CD4-positive, alpha-beta T cell treated with Interleukin-15 for 1 hour (primary cell): ENCODE measurements around the gene GABRG3.

ENCODE experiments used
- DNase-seq: peaks from one replicate; pipeline ENCODE4 v3.0.0-alpha.2; 2020

The GABRG3 gene

DNA sequence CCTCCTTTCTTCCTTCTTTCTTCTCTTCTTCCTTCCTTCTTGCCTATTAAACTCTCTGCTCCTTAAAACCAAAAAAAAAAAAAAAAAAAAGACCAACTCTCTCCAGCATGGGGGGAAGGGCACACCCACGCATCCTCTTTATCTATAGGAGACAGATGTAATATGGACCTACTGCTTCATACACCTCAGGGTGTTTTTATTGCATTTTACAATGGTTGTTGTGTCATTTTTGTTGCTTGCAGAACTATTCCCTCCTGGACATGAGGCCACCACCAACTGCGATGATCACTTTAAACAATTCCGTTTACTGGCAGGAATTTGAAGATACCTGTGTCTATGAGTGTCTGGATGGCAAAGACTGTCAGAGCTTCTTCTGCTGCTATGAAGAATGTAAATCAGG lies 561.4 kb downstream of the GABRG3 start:
- DNase-seq, result no peak

DNA sequence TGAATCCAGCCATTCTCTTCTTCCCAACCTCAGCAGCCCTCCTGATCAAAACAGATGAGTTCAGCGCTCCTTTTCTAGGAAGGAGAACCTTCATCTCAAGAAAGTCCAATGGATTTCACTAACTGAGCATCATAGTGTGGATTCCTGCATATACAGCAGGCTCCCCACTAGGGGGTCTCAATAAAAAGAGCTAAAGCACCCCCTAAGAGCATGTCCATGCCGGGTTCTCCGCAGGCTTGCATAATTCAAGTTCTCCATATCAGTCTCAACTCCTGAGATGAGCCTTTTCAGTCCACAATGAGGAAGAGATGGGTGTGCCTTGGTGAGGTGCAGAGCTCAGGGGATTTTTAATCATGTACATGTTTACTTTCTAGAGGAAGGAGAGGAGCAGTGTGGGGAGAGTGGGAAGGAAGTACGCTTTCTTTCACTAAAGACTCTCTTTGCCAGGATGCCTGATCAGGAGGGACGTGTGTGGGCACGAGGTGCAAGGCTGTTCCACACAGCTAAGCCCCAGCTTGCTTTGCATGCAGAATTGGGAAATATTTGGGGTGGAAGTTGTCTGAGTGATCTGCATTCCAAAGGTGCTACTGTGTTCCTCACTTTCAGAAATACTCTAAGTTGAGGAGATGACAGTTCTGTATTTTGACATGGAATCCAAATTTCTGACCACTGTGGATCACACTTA lies 564.6 kb downstream of the GABRG3 start:
- no peak for DNase-seq

DNA sequence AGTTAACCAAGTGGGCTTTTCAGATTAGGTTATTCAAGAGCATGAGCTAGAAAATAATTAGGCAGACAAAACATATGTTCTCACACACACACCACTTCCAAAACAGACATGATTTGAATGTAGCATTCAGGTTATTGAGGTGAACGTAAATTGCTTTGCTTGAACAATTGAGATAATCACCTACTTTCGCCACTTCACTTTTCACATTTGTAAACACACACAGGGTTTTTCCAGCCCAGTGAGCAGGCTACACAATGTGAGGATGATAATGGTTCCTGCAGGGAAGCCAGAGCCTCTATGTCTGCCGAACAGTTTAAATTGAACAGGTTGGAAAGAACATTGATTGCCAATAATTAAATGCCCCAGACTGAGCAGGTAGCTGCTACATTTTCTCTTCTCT lies 567.3 kb downstream of the GABRG3 start:
- no peak for DNase-seq

DNA sequence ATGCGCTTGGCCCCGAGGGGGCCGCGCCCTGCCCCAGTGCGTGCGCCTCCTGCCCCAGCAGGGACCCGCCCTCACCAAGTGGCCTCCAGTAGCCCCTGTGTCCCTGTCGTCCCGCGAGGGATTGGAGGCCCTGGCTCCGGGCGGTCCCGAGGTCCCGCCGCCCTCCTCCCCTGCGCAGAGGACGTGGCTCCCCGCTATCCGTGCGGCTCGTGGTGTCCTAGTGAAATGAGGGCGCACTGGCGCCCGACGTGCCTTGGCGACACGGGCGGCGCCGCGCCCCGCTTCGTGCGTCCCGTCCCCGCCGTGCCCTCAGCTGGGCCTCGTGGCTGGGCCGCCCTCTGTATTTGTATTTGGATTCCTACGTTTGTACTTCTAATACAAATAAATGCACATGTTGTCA lies 570.6 kb downstream of the GABRG3 start:
- no peak for DNase-seq

DNA sequence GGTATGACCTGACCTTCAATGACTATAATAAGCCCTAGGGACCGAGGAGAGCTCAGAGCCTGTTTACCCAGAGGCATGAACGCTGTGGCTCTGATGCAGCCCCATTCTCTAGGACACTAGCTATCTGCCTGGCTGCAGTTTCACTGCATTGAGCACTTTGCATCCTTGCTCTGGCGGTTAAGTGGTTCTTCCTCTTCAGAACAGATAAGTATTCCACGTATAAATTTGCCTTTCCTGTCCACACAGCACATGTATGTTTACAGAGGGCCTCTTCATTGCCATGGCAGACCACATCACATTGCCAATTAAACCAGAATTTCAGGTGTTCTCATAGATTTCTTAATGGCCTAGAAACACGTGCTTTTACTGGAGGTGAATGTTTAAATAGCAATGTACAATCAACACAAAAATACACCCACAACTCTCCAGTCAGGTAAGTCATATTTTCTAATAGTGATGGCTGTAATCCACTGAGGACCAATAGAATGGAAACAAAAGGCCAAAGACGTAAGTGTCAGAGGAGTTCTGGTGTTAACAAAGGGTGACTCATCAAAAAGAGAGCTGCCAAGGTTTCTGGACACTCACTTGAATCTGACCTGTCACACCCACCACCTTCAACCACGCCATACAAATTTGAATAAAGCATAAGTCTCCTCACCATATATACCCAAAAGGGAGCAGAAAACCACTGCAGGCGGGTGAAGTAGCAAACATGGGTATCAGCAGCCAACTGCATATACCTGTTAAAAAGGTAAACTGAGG lies 574.7 kb downstream of the GABRG3 start:
- DNase-seq, result no peak

DNA sequence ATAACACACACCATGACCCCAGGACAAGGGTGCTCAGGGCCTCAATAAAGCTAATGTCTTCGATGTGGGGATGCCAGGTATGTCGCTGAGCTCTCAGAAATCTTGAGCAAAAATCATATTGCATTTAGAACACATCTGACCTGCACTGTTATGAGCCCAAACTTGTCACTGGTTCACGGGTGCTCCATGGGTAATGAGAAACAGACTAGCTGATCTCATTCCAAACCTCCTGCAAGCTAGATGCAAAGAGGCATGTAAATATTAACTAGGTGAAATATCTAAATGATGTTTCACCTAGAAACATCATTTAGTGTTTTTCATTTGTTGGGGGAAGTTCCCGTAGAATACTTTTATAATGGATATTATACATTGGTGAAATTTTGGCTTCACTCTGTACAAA lies 578.8 kb downstream of the GABRG3 start:
- no peak for DNase-seq

DNA sequence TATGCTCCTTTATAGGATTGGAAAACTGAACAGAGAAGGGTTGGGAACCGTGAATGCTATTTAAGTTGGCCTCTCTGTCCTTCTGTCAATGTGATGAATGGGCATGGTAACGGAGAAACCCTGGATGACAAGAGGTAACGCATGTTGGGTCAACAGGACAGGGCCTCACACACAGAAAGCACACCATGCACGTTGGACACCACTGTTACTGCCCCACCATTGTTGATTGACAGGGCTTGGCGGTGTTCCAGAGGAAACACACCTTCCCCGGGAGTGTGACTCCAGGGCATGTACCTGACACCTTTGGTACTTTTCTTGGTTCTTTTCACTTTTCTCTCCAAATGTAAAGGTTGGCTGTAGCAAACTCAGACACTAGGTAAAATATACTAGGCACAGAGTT lies 579.7 kb downstream of the GABRG3 start:
- no peak for DNase-seq

DNA sequence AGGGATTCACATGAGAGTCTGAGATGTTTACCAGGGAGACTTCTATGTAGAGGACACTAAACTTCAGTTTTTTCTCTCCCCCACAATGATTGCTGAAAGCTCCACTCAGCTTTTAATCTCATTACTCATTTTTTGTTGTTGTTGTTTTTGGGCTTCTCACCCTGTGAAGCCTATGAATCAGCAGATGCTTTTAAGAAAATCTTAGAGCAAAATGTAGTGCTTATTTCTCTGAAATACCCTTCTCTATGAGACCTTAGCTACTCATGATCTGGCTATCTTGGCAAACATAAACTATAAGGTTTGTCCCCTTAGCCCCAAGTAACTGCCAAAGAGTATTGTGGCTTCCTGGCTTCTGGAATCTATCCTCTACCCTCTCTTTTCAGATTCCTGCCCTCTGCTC lies 590.8 kb downstream of the GABRG3 start:
- DNase-seq, result no peak

DNA sequence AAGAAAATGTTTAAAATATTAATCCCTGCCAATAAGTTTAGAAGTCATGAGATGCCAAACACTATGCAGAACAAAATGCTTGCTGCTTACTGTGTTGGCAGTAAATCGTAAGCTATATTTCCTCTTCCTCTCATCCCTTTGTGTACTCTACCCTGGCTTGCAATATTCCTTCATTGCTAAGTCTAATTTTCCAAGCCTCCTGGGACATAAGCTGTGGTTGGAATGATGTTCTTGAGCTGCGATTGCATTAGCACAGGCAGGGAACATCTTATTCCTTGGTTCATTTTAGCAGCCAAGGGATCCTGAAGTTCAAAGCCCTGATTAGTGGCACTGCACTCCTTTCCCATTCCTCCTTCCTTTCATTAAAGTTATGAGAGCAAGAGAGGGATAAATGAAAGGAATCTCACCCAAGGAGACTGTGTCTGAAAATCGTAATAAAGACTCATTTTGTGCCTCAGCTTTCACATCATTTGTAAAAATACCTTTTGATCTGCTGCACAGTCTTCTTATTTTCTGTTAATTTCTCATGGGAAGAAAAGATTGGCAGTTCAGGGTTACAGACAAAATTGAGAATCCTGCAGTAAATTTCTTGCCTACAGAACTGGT lies 592.9 kb downstream of the GABRG3 start:
- no peak for DNase-seq

DNA sequence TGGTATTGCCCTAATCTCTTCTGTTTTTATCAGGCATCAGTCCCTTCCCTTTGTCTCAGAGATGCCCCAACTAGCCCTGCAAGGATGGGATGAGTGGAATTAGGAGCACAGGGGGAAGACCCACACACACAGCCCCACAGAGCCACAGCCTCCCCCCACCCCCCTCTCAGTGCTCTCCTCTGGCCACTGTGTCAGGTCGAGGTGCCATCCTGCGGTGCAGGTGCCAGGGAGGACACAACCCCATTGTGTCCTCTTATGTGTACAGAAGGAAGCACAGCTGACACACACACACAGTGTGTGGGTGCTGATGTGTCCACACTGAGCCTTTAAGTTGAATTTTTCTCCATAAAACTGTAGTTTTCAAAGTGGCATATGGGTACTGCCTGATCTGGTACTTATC lies 593.7 kb downstream of the GABRG3 start:
- DNase-seq, result no peak

DNA sequence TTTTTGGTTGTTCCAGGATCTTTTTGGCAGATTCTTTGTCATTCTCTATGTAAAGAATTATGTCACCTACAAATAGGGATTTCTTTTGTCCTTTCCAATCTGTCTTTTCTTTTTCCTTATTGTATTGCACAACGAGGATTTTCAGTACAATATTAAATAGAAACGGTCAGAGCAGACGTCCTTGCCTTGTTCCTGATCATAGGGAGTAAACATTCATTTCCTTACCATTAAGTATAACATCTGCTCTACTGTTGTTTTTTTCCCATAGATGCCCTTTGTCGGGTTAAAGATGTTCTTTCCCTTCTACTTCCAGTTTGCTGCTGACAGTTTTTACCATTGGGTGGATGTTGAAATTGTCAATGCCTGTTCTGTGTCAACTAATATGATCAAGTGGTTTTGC lies 599.8 kb downstream of the GABRG3 start:
- no peak for DNase-seq

DNA sequence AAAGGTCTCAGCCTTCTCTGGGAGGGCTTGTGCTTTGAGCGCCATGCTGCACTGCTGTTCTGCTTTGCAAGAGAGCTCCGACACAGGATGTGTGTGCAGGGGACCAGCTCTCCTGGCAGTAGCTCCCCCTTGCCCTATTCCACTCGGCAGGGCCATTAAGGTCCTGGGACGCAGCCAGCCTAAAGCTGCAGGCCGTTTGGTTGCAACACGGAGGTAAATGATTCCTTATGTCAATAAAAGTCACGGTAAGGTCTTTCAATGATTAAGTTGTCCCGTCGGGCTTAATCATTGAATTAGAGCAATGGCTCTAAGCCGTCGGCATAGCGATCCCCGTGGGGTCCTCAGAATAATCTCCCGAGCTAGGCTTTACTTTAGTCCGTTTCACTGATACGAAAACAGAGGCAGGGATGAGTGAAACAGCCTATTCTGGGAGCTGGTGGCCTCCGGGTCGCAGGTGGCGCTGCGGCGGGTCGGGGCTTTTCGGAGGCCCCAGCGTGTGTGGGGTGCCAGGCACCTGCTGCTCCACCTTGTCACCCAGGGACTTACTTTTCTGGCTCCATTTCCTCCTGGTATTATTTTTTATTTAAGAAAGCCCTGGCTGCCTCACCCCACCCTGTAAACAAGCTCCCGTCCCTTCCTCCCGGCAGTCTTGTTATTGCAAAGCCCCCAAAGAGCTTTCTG lies 603.0 kb downstream of the GABRG3 start:
- no peak for DNase-seq

DNA sequence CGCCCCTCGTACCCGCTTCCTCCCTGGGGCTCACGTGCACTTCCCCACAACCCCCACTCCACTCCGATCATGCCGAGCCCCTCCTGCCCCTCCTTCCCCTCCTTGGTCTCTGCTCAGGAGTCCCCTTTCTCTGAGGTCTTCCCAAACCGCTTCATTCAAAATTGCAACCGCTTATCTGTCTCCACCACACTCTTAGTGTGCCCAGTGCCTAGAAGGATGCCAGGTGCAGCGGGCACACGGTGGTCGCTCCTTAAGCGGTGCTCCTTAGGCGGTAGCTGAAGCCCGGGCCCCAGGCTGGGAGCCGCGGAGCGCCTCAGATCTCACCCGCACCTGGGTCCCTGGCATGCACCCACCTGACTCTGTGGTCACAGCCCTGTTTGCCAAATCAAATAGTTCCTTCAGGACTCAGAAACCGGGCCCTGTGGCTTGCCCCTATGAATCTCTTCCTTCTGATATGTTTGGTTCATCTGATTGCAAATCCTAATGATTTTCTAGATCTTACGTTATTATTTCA lies 603.6 kb downstream of the GABRG3 start:
- no peak for DNase-seq

DNA sequence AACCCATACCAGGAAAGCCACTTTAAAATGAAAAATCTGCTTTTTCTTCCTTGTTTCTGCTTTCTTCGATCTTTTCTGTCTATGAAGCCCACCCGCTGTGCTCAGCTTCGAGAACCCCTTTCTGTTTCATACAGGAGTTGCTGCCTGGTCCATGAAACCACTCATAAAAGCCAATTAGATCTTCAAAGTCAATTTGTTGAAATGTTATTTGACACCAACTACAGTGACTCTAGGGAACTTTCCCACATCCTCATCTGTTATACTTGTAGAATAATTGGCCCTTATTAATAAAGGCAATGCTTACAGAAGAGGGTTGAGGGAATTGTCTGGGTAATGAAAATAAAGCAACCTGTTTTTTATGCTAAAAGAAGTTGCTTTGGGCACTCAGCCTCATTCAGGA lies 604.5 kb downstream of the GABRG3 start:
- DNase-seq, result no peak

DNA sequence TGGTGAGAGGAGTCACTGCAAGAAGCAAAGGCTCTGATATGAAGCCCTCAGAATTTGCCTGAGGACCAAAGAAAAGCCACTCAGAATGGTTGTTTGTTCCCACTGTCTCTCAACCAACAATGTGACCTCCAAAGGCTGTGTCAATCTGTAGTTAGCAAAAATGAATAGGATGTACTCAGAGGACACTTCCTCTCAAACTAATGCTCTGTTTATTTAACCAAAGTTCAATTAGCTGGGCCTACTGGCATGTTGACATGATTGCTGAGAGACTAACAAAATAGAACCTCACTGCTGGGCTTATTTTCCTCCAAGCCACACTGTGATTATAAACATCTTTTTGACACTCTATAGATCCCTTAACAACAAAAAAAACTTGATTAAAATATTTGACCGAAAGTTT lies 605.6 kb downstream of the GABRG3 start:
- no peak for DNase-seq

DNA sequence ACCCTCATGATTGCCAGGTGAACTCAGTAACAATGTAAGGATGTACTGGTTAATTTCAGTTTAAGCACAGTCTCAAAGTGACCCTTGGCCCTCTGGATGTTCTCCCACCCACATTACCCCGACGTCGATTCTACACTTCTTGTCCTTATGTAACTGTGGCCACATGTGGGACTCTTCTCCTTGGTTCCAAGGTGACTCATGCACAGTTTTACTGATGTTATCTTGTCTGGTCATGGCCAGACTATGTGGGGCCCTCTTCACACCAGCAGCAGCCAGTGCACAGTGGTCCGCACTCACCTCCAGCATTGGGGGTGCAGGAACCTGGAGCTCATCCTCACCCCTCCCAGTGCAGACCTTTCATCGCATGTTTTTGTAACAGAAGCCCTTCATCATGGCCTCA lies 608.8 kb downstream of the GABRG3 start:
- no peak for DNase-seq

DNA sequence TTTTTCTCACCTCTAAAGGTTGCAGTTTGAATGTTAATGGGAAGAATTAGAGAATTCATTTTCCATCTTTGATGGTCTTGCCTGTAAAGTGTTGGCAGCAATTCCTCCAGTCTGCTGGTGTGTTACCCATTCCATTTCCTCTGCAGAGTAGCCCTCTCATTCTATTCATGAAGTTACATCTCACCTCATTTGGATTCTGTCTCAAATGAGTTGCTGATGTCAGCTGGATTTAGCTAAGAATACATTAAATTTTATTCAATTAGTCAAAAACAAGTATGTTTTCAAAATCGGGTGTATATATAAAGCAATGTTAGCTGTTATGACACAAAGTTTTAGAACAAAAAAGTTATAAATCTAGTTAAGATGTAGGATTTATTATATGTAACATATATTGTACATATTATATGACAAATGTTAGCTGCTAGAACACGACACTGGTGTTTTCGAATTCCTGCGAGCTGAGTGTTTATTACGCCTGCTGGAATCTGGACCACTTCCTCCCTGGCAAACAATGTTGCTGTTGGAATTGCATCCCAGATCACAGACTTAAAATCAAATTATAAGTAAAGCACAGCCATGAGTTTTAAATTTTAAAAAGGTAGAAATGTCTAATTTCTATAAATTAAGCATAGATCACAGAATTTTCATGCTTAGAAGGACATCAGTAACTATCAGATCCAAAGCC lies 611.9 kb downstream of the GABRG3 start:
- DNase-seq, result no peak

DNA sequence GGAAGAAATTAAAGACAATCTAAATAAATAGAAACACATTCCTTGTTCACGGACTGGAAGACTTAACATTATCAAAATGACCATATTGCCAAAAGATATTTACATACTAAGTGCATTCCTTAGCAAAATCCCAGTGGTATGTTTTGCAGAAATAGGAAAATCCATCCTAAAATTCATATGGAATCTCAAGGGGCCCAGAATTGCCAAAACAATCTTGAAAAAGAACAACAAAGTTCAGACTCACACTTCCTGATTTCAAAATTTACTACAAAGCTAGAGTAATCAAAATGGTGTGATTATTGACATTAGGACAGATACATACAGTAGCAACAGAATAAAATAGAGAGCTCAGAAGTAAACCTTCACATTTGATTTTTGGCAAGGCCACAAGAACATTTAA lies 612.7 kb downstream of the GABRG3 start:
- DNase-seq, result no peak

DNA sequence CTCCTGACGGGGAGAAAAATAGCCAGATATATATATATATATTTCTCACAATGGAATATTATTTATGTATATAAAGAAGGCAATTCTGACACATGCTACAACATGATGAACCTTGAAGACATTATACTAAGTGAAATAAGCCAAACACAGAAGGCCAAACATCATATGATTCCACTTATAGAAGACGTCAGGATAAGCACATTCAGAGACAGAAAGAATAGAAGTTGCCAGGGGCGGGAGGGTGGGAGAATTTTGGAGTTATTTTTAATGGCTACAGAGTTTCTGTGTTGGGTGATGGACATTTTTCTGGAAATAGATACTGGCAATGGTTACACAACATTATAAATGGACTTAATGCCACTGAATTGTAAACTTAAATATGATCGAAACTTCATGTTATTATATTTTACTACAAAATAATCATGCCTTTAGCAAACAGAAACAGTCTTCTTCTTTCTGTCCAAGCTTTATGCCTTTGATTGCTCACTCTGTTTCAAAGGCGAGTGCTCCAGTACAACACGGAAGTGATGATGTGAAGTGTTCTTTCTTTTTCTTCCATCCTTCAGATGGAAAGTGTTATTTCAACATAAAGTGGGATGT lies 614.2 kb downstream of the GABRG3 start:
- DNase-seq, result no peak

DNA sequence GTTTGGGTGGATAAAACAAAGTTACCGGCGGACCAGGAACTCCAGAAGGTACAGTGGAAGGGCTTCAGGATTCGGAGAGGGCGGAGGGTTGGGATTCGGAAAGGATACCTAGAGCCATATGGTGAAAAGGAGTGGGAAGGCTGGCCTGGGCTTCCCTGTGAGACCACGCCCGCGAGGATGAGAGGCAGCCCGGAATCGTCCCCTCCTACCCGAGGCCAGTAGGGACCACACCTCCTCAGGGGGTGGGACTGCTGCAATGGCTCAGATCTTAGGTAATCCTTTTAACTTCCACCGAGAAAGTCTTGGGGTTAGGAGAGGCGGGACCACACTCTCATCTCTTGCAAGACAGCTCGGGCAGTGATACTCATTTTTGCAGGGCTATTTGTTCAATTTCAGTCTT lies 616.8 kb downstream of the GABRG3 start:
- DNase-seq, result no peak

DNA sequence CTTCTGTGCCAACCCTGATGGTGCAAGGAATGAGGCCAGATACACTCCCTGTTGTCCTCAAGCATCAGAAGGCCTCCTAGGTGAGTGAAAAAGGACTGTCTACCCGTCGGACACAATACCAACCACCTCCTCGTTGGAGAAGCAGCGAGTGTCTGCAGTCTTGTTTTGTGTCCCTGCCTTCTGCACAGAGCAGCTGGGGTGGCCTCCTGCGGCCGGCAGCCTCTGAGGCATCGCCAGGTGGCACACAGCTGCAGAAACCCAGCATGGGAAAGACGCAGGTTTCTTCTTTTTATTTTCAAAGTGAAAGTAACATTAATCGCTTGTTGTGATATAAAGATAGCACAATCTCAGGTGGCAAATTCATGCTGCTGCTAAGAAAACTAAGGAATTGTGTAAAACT lies 618.3 kb downstream of the GABRG3 start:
- no peak for DNase-seq

DNA sequence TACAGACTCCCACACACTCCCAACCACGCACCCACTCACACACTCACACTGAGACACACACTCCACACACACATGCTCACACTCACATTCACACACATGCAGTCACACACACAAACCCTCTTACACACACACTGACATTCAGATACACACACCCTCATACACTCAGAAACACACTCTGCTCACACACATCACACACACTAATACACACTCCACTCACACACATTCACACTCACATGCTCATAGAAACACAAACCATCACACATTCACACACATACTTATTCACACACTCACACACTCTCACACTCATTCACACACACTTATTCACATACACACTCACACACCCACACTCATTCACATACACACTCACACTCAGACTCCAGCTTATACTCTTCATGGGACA lies 618.8 kb downstream of the GABRG3 start:
- no peak for DNase-seq
